ENCODE results near the gene ACAD10.

GRCh38 chr12:111732786-111733185 is 46.9 kb downstream of the ACAD10 start:
- TF ChIP-seq POLR2A (IDR thresholded peaks at IDR 0.05) (no peak), EP300 (IDR thresholded peaks at IDR 0.05) (no peak)
- TF ChIP-seq, protein P1, sequence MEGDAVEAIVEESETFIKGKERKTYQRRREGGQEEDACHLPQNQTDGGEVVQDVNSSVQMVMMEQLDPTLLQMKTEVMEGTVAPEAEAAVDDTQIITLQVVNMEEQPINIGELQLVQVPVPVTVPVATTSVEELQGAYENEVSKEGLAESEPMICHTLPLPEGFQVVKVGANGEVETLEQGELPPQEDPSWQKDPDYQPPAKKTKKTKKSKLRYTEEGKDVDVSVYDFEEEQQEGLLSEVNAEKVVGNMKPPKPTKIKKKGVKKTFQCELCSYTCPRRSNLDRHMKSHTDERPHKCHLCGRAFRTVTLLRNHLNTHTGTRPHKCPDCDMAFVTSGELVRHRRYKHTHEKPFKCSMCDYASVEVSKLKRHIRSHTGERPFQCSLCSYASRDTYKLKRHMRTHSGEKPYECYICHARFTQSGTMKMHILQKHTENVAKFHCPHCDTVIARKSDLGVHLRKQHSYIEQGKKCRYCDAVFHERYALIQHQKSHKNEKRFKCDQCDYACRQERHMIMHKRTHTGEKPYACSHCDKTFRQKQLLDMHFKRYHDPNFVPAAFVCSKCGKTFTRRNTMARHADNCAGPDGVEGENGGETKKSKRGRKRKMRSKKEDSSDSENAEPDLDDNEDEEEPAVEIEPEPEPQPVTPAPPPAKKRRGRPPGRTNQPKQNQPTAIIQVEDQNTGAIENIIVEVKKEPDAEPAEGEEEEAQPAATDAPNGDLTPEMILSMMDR (IDR thresholded peaks at IDR 0.05) = no peak
